Measurements from ENCODE around the gene CD9.
"Not testable (repeated sequence)": the region's sequence is repeated elsewhere in the genome, so short reads cannot be mapped to it uniquely, and the experiment has no call there.

CD9 gene

GRCh38 chr12:6181583-6182278 is 18.5 kb upstream of the CD9 start:
- TF ChIP-seq, protein P1, sequence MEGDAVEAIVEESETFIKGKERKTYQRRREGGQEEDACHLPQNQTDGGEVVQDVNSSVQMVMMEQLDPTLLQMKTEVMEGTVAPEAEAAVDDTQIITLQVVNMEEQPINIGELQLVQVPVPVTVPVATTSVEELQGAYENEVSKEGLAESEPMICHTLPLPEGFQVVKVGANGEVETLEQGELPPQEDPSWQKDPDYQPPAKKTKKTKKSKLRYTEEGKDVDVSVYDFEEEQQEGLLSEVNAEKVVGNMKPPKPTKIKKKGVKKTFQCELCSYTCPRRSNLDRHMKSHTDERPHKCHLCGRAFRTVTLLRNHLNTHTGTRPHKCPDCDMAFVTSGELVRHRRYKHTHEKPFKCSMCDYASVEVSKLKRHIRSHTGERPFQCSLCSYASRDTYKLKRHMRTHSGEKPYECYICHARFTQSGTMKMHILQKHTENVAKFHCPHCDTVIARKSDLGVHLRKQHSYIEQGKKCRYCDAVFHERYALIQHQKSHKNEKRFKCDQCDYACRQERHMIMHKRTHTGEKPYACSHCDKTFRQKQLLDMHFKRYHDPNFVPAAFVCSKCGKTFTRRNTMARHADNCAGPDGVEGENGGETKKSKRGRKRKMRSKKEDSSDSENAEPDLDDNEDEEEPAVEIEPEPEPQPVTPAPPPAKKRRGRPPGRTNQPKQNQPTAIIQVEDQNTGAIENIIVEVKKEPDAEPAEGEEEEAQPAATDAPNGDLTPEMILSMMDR (IDR thresholded peaks at IDR 0.05; ENCODE audit: insufficient read depth, missing control alignments) = no peak
- no peak for DNase-seq (ENCODE audit: insufficient read length, low spot score)
- FAIRE-seq = no peak

DNA sequence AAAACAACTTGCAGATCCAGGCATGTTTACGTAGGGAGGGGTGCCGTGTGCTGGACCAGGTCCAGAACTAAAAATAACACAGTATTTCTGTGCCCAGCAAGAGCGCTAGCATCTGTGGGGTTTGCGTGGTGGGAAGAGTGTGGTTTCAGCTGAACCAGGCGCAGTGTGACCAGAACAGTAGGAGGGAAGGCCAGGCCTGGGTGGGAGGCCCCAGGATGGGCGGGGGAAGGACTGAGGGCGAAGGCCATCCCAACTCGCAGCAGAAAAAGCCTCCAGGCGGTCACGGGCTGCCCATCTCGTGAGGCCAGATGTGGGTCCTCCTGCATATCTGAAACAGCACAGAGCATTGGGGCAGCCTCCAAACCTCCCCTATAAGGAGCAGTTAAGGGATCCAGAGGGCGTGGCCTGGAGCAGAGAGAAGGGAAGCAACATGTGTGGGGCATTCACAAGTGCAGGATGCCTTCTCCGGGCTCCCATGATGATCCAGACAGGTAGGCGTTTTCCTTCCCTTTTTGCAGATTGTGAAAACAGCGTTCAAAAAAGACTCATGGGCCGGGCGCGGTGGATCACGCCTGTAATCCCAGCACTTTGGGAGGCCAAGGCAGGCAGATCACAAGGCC is 17.8 kb upstream of the CD9 start:
- DNase-seq (ENCODE audit: insufficient read length, low spot score) (no peak), FAIRE-seq (no peak)
- TF ChIP-seq, protein P1 (IDR thresholded peaks at IDR 0.05; ENCODE audit: insufficient read depth, missing control alignments) = no peak

DNA sequence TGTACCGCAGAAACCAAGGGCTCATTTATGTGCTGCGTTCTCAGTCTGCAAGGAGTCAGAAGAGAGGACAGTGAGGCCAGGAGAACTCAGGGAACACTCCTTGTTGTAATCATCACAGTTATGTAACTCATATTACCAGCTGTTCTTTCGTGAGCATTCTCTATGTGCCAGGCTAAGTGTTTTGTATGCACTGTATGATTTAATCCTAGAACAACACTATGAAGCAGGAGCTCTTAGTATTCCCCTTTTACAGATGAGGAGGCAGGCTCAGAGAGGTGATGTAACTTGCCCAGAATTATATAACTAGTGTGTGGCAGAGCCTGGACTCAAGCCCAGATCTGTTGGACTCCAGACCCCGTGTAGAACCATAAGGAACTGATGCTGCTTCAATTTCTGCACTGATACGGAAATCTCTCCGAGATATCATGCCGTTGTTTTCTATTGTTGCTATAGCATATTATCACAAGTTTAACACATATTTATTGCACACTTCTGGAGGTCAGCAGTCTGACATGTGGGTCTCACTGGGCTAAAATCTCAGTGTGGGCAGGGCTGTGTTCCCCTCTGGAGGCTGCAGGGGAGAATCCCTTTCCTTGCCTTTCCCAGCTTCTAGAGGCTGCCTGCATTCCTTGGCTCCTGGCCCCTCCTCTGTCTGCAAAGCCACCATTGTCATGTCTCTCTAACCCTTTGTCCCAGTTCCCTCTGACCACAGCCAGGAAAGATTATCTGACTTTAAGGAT is 16.3 kb upstream of the CD9 start:
- no peak for DNase-seq (ENCODE audit: insufficient read length, low spot score)
- no peak for FAIRE-seq
- TF ChIP-seq, protein P1 (IDR thresholded peaks at IDR 0.05; ENCODE audit: insufficient read depth, missing control alignments) = no peak

DNA sequence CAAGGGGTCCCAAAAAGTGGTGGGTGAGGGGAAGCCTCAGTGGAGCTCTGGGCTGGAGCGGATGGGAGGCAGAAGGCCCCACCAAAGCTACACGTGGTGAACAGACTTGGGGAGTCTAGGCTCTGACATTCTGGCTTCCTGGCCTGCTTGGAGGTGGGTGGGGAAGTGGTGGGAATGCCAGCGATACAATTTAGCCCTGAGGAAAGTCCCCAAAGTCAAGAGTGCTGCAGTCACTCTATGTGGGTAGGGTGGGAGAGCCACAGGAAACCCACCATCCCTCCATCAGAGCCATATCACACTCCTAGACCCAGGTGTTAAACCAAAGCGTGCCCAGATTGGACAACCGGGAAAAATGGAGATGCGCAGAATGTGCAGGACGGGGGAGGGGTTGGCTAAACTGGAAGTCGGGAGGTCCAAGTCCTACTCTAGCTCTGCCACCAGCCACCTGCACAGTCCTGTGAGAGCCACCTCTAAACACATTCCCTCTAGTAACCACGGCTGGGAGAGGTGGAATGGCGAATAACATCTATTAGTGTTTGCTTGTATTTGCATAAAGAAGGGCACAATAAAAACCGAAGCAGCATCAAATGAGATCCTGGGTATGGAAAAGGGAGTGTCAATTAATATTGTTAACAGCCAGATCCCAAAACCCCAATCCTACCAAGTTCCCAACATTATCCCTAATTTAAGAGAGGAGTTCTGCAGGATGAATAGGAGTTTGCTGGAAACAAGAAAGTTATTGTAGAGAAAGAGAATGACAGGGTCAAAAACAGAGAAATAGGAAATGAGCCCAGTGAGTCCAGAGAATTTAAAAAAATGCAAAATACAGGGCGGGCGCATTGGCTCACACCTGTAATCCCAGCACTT is 14.0 kb upstream of the CD9 start:
- TF ChIP-seq, protein P1 (IDR thresholded peaks at IDR 0.05; ENCODE audit: insufficient read depth, missing control alignments) = no peak
- no peak for DNase-seq (ENCODE audit: insufficient read length, low spot score)
- FAIRE-seq = no peak

GRCh38 chr12:6187948-6188793 is 12.0 kb upstream of the CD9 start:
- FAIRE-seq (no peak), DNase-seq (ENCODE audit: insufficient read length, low spot score) (no peak)
- TF ChIP-seq, protein P1 (IDR thresholded peaks at IDR 0.05; ENCODE audit: insufficient read depth, missing control alignments) = no peak

GRCh38 chr12:6189028-6189427 is 11.2 kb upstream of the CD9 start:
- TF ChIP-seq, protein P1 (IDR thresholded peaks at IDR 0.05; ENCODE audit: insufficient read depth, missing control alignments) = no peak
- DNase-seq (ENCODE audit: insufficient read length, low spot score) (no peak), FAIRE-seq (no peak)

DNA sequence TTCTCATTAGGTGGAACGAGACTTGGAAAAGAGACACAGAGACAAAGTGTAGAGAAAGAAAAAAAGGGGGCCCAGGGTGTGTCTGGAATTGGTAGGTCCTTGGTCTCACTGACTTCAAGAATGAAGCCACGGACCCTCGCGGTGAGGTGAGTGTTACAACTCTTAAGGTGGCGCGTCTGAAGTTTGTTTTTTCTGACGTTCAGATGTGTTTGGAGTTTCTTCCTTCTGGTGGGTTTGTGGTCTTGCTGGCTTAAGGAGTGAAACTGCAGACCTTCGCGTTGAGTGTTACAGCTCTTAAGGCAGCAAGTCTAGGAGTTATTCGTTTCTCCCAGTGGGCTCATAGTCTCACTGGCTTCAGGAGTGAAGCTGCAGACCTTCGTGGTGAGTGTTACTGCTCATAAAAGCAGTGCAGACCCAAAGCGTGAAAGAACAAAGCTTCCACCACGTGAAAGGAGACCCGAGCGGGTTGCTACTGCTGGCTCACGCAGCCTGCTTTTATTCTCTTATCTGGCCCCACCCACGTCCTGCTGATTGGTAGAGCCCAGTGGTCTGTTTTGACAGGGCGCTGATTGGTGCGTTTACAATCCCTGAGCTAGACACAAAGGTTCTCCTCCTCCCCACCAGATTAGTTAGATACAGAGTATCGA is 10.1 kb upstream of the CD9 start:
- FAIRE-seq; DNase-seq (ENCODE audit: insufficient read length, low spot score): not testable (repeated sequence)

GRCh38 chr12:6190767-6191530 is 9.3 kb upstream of the CD9 start:
- FAIRE-seq; DNase-seq (ENCODE audit: insufficient read length, low spot score): not testable (repeated sequence)

Data from D721Med (cell line).